Esophagus muscularis mucosa (tissue), 4 donors: ENCODE measurements around the gene FKBP8.

Experiments used
- EP300 ChIP-seq: sonication (generic); formaldehyde crosslinking; IDR thresholded peaks from one replicate; pipeline ENCODE4 v1.6.1; 2017; ENCODE audit warnings: antibody characterized with exemption
- POLR2A ChIP-seq: fragments of 450-650 bp; IDR thresholded peaks from one replicate; pipeline ENCODE4 v1.6.1; 2017; ENCODE audit warnings: antibody characterized with exemption, moderate library complexity, mild to moderate bottlenecking, low read depth
- POLR2AphosphoS5 ChIP-seq, 2 donors: sonication (generic); formaldehyde crosslinking; IDR thresholded peaks; one replicate each; pipeline ENCODE4 v1.6.1; 2017; ENCODE audit warnings: antibody characterized with exemption in 2 of 2
- TF ChIP-seq, protein P1 (sequence below), 3 experiments: fragments of 200-600 bp in 2 of 3; fragments of 450-650 bp in 1 of 3; sonication (generic) in 2 of 3; IDR thresholded peaks; one replicate each; pipeline ENCODE4 v1.5.1; 2017 to 2019; ENCODE audit warnings: antibody characterized with exemption in 3 of 3, mild to moderate bottlenecking in 2 of 3, moderate library complexity in 1 of 3

DNA sequence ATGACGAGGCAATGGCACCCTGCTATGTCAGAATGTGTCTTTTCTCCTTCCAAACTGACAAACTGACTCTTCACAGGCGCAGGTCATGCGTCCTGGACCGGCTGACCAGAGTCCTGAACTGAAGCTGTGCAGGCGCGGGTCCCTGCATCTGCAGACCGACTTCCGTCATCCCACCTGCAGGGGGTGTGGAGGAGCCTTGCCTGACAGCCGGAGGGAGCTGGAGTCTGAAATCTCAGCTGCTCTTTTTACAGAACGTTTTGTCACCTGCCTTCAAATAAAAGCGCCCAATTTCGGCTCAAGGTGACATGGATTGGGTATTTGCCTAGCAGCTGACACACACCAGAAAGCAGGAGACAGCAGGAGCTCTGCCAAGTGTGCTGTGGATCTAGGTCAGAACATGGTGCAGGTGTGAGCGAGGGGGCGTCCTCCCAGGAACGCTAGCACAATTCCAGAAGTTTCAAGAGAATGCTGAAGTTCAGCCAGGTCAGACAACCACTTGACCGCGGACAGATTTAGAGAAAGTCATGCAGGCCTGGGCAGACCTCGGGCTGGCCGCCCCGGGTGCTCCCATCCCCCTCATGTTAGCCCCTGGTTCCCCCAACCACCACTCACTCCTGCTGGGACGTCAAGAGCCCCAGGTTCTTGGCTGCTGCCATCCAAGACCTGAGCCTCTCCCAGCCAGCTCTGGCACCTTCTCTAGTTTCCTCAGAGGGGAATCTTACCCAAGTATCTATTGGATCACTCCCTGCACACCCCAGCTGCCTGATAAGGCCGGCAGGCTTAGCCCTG is 54.3 kb downstream of the FKBP8 start:
- TF ChIP-seq POLR2A (no peak), POLR2AphosphoS5 (IDR thresholded peaks at IDR 0.05) (peak; percentile 46 to 51), EP300 (no peak)
- TF ChIP-seq, protein P1, sequence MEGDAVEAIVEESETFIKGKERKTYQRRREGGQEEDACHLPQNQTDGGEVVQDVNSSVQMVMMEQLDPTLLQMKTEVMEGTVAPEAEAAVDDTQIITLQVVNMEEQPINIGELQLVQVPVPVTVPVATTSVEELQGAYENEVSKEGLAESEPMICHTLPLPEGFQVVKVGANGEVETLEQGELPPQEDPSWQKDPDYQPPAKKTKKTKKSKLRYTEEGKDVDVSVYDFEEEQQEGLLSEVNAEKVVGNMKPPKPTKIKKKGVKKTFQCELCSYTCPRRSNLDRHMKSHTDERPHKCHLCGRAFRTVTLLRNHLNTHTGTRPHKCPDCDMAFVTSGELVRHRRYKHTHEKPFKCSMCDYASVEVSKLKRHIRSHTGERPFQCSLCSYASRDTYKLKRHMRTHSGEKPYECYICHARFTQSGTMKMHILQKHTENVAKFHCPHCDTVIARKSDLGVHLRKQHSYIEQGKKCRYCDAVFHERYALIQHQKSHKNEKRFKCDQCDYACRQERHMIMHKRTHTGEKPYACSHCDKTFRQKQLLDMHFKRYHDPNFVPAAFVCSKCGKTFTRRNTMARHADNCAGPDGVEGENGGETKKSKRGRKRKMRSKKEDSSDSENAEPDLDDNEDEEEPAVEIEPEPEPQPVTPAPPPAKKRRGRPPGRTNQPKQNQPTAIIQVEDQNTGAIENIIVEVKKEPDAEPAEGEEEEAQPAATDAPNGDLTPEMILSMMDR (IDR thresholded peaks at IDR 0.05), result peak; percentile 43 to 49 (median 45)
